NCI-H2171 treated with DMSO at 0.1 percent for 48 hours (cell line): ENCODE results near the gene RHBDD2.
"Not testable (repeated sequence)": the region's sequence is repeated elsewhere in the genome, so short reads cannot be mapped to it uniquely, and the experiment has no call there.

Experiments
- DNase-seq: peaks from one replicate; lab custom pipeline; 2025; lab: John Stamatoyannopoulos, UW

RHBDD2 gene

DNA sequence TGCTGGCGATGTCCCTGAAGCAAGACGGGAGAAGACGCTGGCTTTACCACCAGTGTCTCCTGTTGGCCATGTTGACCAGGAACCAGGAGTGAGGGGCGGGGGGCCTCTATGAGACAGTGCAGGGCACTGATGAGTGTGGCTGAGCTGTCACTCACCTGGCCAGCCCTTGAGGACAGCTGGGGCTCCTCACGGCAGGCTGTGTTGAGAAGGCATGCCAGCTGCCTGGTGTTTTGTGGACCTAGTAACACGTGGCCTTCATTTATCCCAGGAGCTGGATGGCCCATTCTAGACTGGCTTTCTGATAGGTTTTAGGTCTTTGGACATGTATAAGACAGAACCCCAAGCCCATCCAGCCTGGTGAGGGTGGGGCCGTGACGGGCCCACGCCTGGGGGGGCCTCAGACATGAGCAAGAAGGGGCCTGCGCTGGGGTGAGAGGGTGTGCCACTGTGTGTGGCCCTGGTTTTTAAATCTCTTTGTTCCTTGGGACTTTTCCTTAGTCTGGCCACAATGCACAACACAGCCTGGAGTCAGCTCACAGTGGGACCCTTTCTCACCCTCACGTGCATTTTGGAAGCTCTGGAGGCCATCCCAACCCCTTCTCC, 10.5 kb downstream of the RHBDD2 start:
- peak; percentile 32 for DNase-seq

DNA sequence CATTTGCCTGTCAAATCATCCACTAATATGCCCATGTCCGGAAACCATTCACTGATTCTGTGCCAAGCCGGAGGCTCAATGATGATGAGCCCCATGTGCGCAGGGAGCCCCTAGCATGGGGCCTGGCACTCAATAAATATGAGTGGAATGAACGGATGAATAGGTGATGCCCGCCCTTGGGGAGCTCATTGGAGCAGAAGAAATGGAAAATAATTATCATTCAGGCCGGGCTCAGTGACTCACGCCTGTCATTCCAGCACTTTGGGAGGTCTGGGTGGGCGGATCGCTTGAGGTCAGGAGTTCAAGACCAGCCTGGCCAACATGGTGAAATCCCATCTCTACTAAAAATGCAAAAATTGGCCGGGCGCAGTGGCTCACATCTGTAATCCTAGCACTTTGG, 11.0 kb downstream of the RHBDD2 start:
- peak; percentile 9 for DNase-seq

GRCh38 chr7:75891237-75891636, 12.4 kb downstream of the RHBDD2 start:
- peak; percentile 25 for DNase-seq

DNA sequence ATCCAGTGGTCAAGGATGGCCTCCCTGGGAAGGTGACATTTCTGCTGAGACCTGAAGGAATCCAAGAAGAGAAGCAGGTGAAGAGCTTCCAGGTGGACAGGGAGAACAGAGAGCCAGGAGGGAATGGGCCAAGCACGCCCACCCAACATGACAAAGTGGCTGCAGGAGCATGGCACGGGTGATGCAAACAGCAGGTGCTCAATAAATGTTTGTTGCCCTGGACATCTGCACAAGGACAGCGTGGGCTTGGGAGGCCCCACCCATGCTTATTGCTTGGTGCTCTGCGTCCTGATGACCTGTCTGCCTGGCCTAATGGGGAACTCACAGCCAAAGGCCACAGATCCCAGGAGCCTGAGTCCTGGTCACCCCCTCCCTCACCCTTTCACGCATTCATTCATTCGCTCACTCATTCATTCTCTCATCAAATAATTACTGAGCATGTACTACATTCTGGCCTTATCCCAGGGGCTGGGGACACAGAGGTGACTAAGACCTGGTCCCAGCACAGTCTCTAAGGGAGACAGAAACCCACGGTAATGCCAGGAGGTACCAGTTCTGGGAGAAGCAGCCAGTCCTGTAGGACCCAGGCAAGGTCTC, 13.1 kb downstream of the RHBDD2 start:
- no peak for DNase-seq

- peak; percentile 25 for DNase-seq
Measured at GRCh38 chr7:75892634-75893272, 13.9 kb downstream of the RHBDD2 start.

DNA sequence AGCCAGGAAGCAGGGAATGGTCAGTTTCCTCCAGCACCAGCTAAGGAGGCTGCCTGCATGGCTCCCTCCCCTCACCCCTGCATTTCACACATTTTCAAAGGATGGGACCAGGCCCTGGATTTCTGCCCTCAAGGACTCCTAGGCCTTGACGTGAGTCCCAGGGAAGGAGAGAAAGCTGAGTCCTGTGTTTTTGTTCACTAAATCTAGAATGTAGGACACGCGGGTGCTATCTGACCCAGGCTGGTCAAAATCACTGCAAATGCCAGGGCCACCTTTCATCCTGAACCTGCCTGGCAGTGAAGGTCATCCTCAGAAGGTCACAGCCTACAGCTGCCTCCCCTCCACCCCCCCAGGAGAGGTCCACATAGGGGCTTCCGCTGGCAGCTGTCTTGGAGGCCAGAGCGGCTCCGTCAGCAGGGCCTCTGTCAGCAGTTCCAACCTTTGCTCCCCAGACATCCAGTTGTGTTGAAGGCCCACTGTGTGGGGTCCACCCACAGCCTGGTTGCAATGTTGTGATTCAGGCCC, 18.0 kb downstream of the RHBDD2 start:
- DNase-seq: no peak

DNA sequence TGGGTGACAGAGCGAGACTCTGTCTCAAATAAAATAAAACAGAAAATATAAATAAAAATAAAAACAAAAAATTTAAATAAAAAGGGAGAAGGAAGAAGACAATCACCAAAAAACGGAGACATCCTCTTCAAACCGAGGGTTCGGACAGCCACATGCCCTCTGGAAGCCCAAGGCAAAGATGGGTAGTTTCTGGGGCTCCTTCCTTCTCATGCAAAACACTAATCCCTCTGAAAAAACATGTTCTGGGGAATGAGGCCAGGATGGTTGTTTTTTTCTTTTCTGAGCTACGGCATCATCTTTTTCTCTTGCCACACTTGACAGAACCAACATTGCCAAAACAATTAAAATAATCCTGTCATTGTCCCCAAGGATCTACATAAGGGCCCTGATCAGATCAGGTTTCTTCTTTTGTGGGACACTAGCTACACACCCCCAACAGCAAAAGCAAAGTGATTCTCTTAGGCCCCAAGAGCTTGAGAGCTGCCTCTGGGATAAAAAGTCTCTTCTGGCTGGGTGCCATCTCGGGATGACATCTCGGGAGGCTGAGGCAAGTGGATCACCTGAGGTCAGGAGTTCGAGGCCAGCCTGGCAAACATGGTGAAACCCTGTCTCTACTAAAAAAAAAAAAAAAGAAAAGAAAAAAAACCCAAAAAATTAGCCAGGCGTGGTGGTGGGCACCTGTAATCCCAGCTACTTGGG, 21.9 kb downstream of the RHBDD2 start:
- DNase-seq: peak; percentile 70

GRCh38 chr7:75905785-75906604, 27.2 kb downstream of the RHBDD2 start:
- DNase-seq: peak; percentile 28

- DNase-seq: no peak
Measured at GRCh38 chr7:75906991-75907667, 28.3 kb downstream of the RHBDD2 start.

GRCh38 chr7:75907668-75908039, 28.8 kb downstream of the RHBDD2 start:
- not testable (repeated sequence) for DNase-seq

- no peak for DNase-seq
Measured at GRCh38 chr7:75909521-75910132, 30.8 kb downstream of the RHBDD2 start.

- not testable (repeated sequence) for DNase-seq
Measured at GRCh38 chr7:75911186-75911585, 32.4 kb downstream of the RHBDD2 start.

DNA sequence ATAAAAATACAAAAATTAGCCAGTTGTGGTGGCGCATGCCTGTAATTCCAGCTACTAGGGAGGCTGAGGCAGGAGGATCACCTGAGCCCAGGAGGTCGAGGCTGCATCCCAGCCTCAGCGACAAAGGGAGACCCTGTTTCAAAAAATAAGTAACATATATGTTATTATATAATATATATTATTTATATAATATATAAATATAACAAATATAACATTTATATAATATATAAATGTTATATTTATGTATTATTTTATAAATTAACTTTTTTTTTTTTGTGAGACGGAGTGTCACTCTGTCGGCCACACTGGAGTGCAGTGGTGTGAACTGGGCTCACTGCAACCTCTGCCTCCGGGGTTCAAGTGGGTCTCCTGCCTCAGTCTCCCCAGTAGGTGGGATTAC, 34.6 kb downstream of the RHBDD2 start:
- DNase-seq: no peak

- no peak for DNase-seq
Measured at GRCh38 chr7:75914169-75914654, 35.4 kb downstream of the RHBDD2 start.

GRCh38 chr7:75914655-75915415, 36.0 kb downstream of the RHBDD2 start, which contains the start of gene POR:
POR (plus strand) TSS chr7:75915155; CDS start chr7:75954002, 38,847 bp downstream.
- DNase-seq: peak; percentile 79

- peak; percentile 9 for DNase-seq
Measured at GRCh38 chr7:75915416-75916156, 36.8 kb downstream of the RHBDD2 start.

DNA sequence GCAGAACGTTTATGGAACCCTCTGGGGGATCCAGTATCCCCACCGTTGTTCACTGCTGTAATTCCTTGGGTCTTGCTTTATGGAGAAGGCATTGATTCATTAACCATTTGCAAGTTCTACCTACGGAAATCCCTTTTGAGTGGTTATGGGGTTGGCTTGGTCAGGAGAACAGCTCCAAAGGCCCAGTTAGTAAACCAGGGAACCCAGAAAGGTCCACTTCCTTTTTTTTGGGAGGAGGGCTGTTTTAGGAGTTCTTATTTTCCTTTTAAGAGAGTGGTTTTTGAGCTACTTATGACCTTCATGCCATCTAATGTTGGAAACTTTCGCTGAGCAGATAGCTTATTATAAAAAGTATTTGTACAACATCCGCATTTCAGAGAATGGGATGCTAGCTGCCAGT, 37.4 kb downstream of the RHBDD2 start:
- DNase-seq: no peak

DNA sequence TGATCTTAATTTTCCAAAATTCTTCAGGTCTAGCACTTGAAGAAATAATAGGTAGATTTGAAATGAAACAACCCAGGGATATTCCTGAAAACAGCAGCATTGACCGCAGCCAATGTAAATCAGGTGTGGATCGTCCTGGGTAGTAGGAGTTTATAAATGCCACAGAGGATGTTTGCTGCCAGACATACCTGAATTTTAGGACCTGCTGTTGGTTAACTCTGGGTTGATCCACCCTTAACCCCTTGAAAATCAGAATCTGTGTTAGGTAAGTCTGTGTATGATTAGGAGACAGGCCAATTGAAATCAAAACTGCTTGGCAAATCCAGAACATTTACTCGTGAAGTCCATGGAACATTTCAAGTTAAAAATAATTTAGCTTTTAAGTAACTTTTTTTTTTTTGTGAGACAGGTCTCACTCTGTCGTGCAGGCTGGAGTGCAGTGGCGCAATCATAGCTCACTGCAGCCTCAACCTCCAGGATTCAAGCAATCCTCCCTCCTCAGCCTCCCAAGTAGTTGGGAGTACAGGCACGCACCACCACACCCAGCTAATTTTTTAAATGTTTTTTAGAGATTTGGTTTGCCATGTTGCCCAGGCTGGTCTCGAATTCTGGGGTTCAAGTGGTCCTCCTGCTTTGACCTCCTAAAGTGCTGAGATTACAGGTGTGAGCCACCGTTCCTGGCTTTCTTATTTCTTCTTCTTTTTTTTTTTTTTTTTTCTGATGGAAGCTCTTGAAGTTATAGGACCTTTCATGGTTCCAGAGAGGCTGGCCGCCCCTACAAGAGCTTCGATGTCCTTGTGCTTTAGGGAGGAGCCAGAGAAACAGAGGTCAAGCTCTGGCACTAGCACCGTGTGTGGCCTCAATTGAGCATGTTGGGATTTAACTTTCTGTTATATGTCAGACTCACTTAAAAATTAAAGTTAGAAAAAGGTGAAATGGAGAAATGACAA, 38.1 kb downstream of the RHBDD2 start:
- DNase-seq: no peak
